SK-N-SH treated with all-trans-retinoic acid at 6 μM for 48 hours (cell line): ENCODE data around the gene DBX1.

Experiments
- ATAC-seq: fragments of 200-7000 bp; cut with Tn5 transposase; 3 replicates; pipeline ENCODE4 v1.9.1; 2020; ENCODE audit warnings: mild to moderate bottlenecking, moderate library complexity
- ARNTL ChIP-seq: fragments of 450-650 bp; formaldehyde crosslinking; IDR thresholded peaks from 2 replicates; pipeline ENCODE4 v1.5.0; 2020; ENCODE audit warnings: low read depth, mild to moderate bottlenecking, moderate library complexity, borderline replicate concordance
- BACH2 ChIP-seq: fragments of 250-450 bp; sonication (Bioruptor Pico); IDR thresholded peaks from 2 replicates; pipeline ENCODE4 v1.9.0; 2021; ENCODE audit warnings: mild to moderate bottlenecking, borderline replicate concordance
- CREB5 ChIP-seq: fragments of 250-450 bp; sonication (Bioruptor Pico); IDR thresholded peaks from 2 replicates; pipeline ENCODE4 v1.5.1; 2020; ENCODE audit warnings: low read depth, mild to moderate bottlenecking, moderate library complexity
- CSDC2 ChIP-seq: fragments of 250-450 bp; sonication (Bioruptor Pico); IDR thresholded peaks from 2 replicates; pipeline ENCODE4 v1.5.0; 2020; ENCODE audit warnings: mild to moderate bottlenecking, moderate library complexity
- CSRNP3 ChIP-seq: fragments of 250-450 bp; sonication (Bioruptor Pico); IDR thresholded peaks from 2 replicates; pipeline ENCODE4 v1.5.1; 2021; ENCODE audit warnings: mild to moderate bottlenecking, moderate library complexity
- ESRRG ChIP-seq: fragments of 250-450 bp; sonication (Bioruptor Pico); IDR thresholded peaks from 2 replicates; pipeline ENCODE4 v1.6.1; 2021; ENCODE audit warnings: mild to moderate bottlenecking
- GLIS3 ChIP-seq: fragments of 250-450 bp; sonication (Bioruptor Pico); IDR thresholded peaks from 2 replicates; pipeline ENCODE4 v1.5.0; 2020; ENCODE audit warnings: mild to moderate bottlenecking, moderate library complexity
- ISL1 ChIP-seq: fragments of 250-450 bp; sonication (Bioruptor Pico); IDR thresholded peaks from 2 replicates; pipeline ENCODE4 v2.1.2; 2022; ENCODE audit warnings: mild to moderate bottlenecking, moderate library complexity
- OSR1 ChIP-seq: fragments of 250-450 bp; sonication (Bioruptor Pico); IDR thresholded peaks from 2 replicates; pipeline ENCODE4 v1.8.0; 2022; ENCODE audit warnings: moderate library complexity, mild to moderate bottlenecking, inconsistent platforms
- PATZ1 ChIP-seq: fragments of 250-450 bp; sonication (Bioruptor Pico); IDR thresholded peaks from 2 replicates; pipeline ENCODE4 v1.8.0; 2020; ENCODE audit warnings: mild to moderate bottlenecking, moderate library complexity, borderline replicate concordance
- POU6F1 ChIP-seq: fragments of 250-450 bp; sonication (Bioruptor Pico); IDR thresholded peaks from 2 replicates; pipeline ENCODE4 v1.8.0; 2021; ENCODE audit warnings: low read depth, mild to moderate bottlenecking, moderate library complexity, borderline replicate concordance
- PPARA ChIP-seq: fragments of 250-450 bp; sonication (Bioruptor Pico); IDR thresholded peaks from 2 replicates; pipeline ENCODE4 v1.5.0; 2020; ENCODE audit warnings: mild to moderate bottlenecking, borderline replicate concordance
- RARB ChIP-seq: fragments of 250-450 bp; sonication (Bioruptor Pico); IDR thresholded peaks from 2 replicates; pipeline ENCODE4 v1.8.0; 2021; ENCODE audit warnings: mild to moderate bottlenecking, moderate library complexity
- TOX ChIP-seq: fragments of 250-450 bp; sonication (Bioruptor Pico); IDR thresholded peaks from 2 replicates; pipeline ENCODE4 v1.8.0; 2021; ENCODE audit warnings: mild to moderate bottlenecking, moderate library complexity, borderline replicate concordance
- ZC3H10 ChIP-seq: fragments of 250-450 bp; sonication (Bioruptor Pico); IDR thresholded peaks from 2 replicates; pipeline ENCODE4 v1.5.1; 2021; ENCODE audit warnings: mild to moderate bottlenecking, moderate library complexity
- ZFP3 ChIP-seq: fragments of 250-450 bp; sonication (Bioruptor Pico); IDR thresholded peaks from 2 replicates; pipeline ENCODE4 v1.5.0; 2020; ENCODE audit warnings: mild to moderate bottlenecking, moderate library complexity
- ZFP30 ChIP-seq: fragments of 450-650 bp; formaldehyde crosslinking; IDR thresholded peaks from 2 replicates; pipeline ENCODE4 v1.5.0; 2022; ENCODE audit warnings: mild to moderate bottlenecking, moderate library complexity
- ZNF565 ChIP-seq: fragments of 450-650 bp; formaldehyde crosslinking; conservative IDR thresholded peaks from 2 replicates; pipeline ENCODE4 v1.5.0; 2020; ENCODE audit warnings: low read depth, mild to moderate bottlenecking, moderate library complexity
- ZNF70 ChIP-seq: fragments of 450-650 bp; formaldehyde crosslinking; IDR thresholded peaks from 2 replicates; pipeline ENCODE4 v1.5.0; 2020; ENCODE audit warnings: mild to moderate bottlenecking, moderate library complexity
- ZNF8 ChIP-seq: fragments of 450-650 bp; formaldehyde crosslinking; IDR thresholded peaks from 2 replicates; pipeline ENCODE4 v1.5.0; 2020; ENCODE audit warnings: mild to moderate bottlenecking, moderate library complexity

The DBX1 gene

GRCh38 chr11:20134991-20135736, 25.1 kb downstream of the DBX1 start:
- no peak for TF ChIP-seq RARB
- TF ChIP-seq CREB5 (CRISPR knock-in tag), result no peak
- TF ChIP-seq ZFP30 (CRISPR knock-in tag), result no peak
- no peak for TF ChIP-seq ZC3H10 (CRISPR knock-in tag)
- TF ChIP-seq PATZ1 (CRISPR knock-in tag), result no peak
- ATAC-seq, result peak; percentile 20; the same call in 2 of the 3 replicates

- ATAC-seq, result no peak
- no peak for TF ChIP-seq ZNF565 (CRISPR knock-in tag)
- TF ChIP-seq ARNTL (CRISPR knock-in tag), result no peak
- TF ChIP-seq GLIS3 (CRISPR knock-in tag), result no peak
- TF ChIP-seq PPARA (CRISPR knock-in tag), result no peak
- TF ChIP-seq PATZ1 (CRISPR knock-in tag), result no peak
- TF ChIP-seq TOX, result no peak
- TF ChIP-seq, all 23 proteins: peak for 0
Measured at GRCh38 chr11:20132667-20133039, 27.6 kb downstream of the DBX1 start.

GRCh38 chr11:20131788-20132666, 28.2 kb downstream of the DBX1 start:
- ATAC-seq, result peak; percentile 45
- no peak for TF ChIP-seq ZNF70
- TF ChIP-seq ESRRG (CRISPR knock-in tag), result no peak
- no peak for TF ChIP-seq ZFP30 (CRISPR knock-in tag)
- no peak for TF ChIP-seq TOX
- TF ChIP-seq PPARA (CRISPR knock-in tag), result no peak
- no peak for TF ChIP-seq CREB5 (CRISPR knock-in tag)
- TF ChIP-seq ZNF8 (CRISPR knock-in tag), result no peak
- TF ChIP-seq ZC3H10 (CRISPR knock-in tag), result no peak
- TF ChIP-seq PATZ1 (CRISPR knock-in tag), result no peak
- no peak for TF ChIP-seq BACH2 (CRISPR knock-in tag)

GRCh38 chr11:20129665-20130064, 30.6 kb downstream of the DBX1 start:
- no peak for ATAC-seq
- no peak for TF ChIP-seq TOX
- no peak for TF ChIP-seq CSDC2
- no peak for TF ChIP-seq CSRNP3 (CRISPR knock-in tag)
- no peak for TF ChIP-seq PATZ1 (CRISPR knock-in tag)
- TF ChIP-seq ZNF8 (CRISPR knock-in tag), result no peak
- no peak for TF ChIP-seq ISL1 (CRISPR knock-in tag)
- no peak for TF ChIP-seq ZFP3 (CRISPR knock-in tag)
- no peak for TF ChIP-seq POU6F1
- no peak for TF ChIP-seq OSR1 (CRISPR knock-in tag)
- no peak for TF ChIP-seq ZC3H10 (CRISPR knock-in tag)
- no peak for TF ChIP-seq GLIS3 (CRISPR knock-in tag)
